Caco-2 (cell line): ENCODE results near the gene BCL6. TPM values are rescaled to one million over a fixed set of nuclear protein-coding genes. Genes with fewer than 3 reads are reported as not detected.

Source experiments
- BruUV-seq: library from RNA; stranded (reverse); fragments of 400-500 nt; replicated peaks from 2 replicates; lab custom pipeline; 2021; lab: Mats Ljungman, UMichigan
- CTCF ChIA-PET: fragments of 300-600 bp; sonication (Branson Sonifier 250); formaldehyde crosslinking; loops from one replicate; lab custom pipeline; 2022; ENCODE audit warnings: antibody characterized with exemption; lab: Charles Lee
- POLR2A ChIA-PET: fragments of 300-600 bp; sonication (Branson Sonifier 250); formaldehyde crosslinking; loops from one replicate; lab custom pipeline; 2022; ENCODE audit warnings: antibody characterized with exemption; lab: Charles Lee
- DNase-seq, 2 experiments: peaks; one replicate each; pipeline versions ENCODE4 v3.0.0 to v3.0.0-alpha.2; 2020 to 2022
- H3K27me3 ChIP-seq: replicated peaks from 2 replicates; pipeline ENCODE4 v1.6.0; 2011; ENCODE audit warnings: low read length; ENCODE audit not compliant: control insufficient read depth, insufficient read depth
- H3K36me3 ChIP-seq: 2 replicates; pipeline ENCODE4 v1.5.1; 2011; ENCODE audit warnings: low read length; ENCODE audit not compliant: control insufficient read depth, insufficient read depth
- H3K4me1 ChIP-seq: fragments of 250-450 bp; sonication (Bioruptor Pico); 2 replicates; pipeline ENCODE4 v1.5.1; 2020; ENCODE audit warnings: mild to moderate bottlenecking
- H3K4me3 ChIP-seq: 2 replicates; pipeline ENCODE4 v1.5.1; 2011; ENCODE audit warnings: low read depth, mild to moderate bottlenecking, control low read depth, low read length
- H3K9me3 ChIP-seq: fragments of 250-450 bp; sonication (Bioruptor Pico); 2 replicates; pipeline ENCODE4 v1.5.1; 2020; ENCODE audit warnings: mild to moderate bottlenecking, moderate library complexity
- H3K27ac Mint-ChIP-seq: one replicate; pipeline ENCODE4 v1.8.0; 2022; ENCODE audit warnings: mixed read lengths; ENCODE audit not compliant: unreplicated experiment
- H3K27me3 Mint-ChIP-seq: one replicate; pipeline ENCODE4 v1.8.0; 2022; ENCODE audit warnings: mixed read lengths; ENCODE audit not compliant: insufficient read depth, unreplicated experiment
- H3K36me3 Mint-ChIP-seq: one replicate; pipeline ENCODE4 v1.8.0; 2022; ENCODE audit warnings: mild to moderate bottlenecking, mixed read lengths; ENCODE audit not compliant: insufficient read depth, unreplicated experiment
- H3K4me1 Mint-ChIP-seq: one replicate; pipeline ENCODE4 v1.8.0; 2022; ENCODE audit warnings: low read depth, mixed read lengths; ENCODE audit not compliant: unreplicated experiment
- H3K4me3 Mint-ChIP-seq: one replicate; pipeline ENCODE4 v1.8.0; 2022; ENCODE audit warnings: mild to moderate bottlenecking, moderate library complexity, mixed read lengths; ENCODE audit not compliant: unreplicated experiment
- H3K9me3 Mint-ChIP-seq: one replicate; pipeline ENCODE4 v1.8.0; 2022; ENCODE audit warnings: mixed read lengths; ENCODE audit not compliant: unreplicated experiment
- CTCF ChIP-seq, 2 experiments: fragments of 200-600 bp in 1 of 2; IDR thresholded peaks; 1 replicate in 1 of 2; 2 replicates in 1 of 2; pipeline versions ENCODE4 v1.5.1 to v1.8.0; 2011 to 2022; ENCODE audit warnings: antibody characterized with exemption in 1 of 2, control low read depth in 1 of 2, inconsistent platforms in 1 of 2, low read depth in 1 of 2, low read length in 1 of 2, mild to moderate bottlenecking in 1 of 2, moderate library complexity in 1 of 2; ENCODE audit not compliant: insufficient read depth in 1 of 2, severe bottlenecking in 1 of 2, unreplicated experiment in 1 of 2
- intact Hi-C: fragments of 100-400 bp; cut with micrococcal nuclease; formaldehyde crosslinking; loops from one replicate; pipeline ENCODE4 v1.10.0; 2022; ENCODE audit not compliant: unreplicated experiment
- total RNA-seq: library from RNA; stranded (reverse); gene quantifications from 2 replicates; pipeline ENCODE4 v1.2.3, GENCODE V29; 2022

Gene BCL6
- total RNA-seq, 1 experiment from 2014 or later: 40.4 TPM

- Mint-ChIP-seq H3K27me3 (no peaks in the 10 kb centered on the region), H3K9me3 (no peaks in the 10 kb centered on the region), H3K27ac (no peak overlapping the region), H3K36me3 (peaks cover 53% of the 10 kb centered on the region), H3K4me1 (no peaks in the 10 kb centered on the region), H3K4me3 (no peak overlapping the region)
- Histone ChIP-seq H3K36me3 (peaks cover 17% of the 10 kb centered on the region), H3K4me3 (no peak overlapping the region), H3K9me3 (no peaks in the 10 kb centered on the region), H3K4me1 (no peaks in the 10 kb centered on the region), H3K27me3 (no peaks in the 10 kb centered on the region)
- DNase-seq: no peak
- intact Hi-C loops: no loop called here
- ChIA-PET CTCF (no interaction called here), POLR2A (no interaction called here)
- no peak for TF ChIP-seq CTCF (IDR thresholded peaks at IDR 0.05; ENCODE audit: insufficient read depth in 1 of 2, low read depth in 1 of 2, low read length in 1 of 2, severe bottlenecking in 1 of 2, unreplicated experiment in 1 of 2)
- BruUV-seq: no TSS peak
Measured at GRCh38 chr3:187728248-187728647, 17.0 kb downstream of the BCL6 start.

- ChIA-PET POLR2A (no interaction called here), CTCF (no interaction called here)
- TF ChIP-seq CTCF (IDR thresholded peaks at IDR 0.05; ENCODE audit: insufficient read depth in 1 of 2, low read depth in 1 of 2, low read length in 1 of 2, severe bottlenecking in 1 of 2, unreplicated experiment in 1 of 2): no peak
- Histone ChIP-seq H3K27me3 (no peaks in the 10 kb centered on the region), H3K9me3 (no peaks in the 10 kb centered on the region), H3K4me1 (no peaks in the 10 kb centered on the region), H3K36me3 (peaks cover 19% of the 10 kb centered on the region), H3K4me3 (no peak overlapping the region)
- H3K36me3 Mint-ChIP-seq: peaks cover 61% of the 10 kb centered on the region
- no peak overlapping the region for H3K4me3 Mint-ChIP-seq
- H3K9me3 Mint-ChIP-seq: no peaks in the 10 kb centered on the region
- intact Hi-C loops: no loop called here
- H3K27ac Mint-ChIP-seq: no peak overlapping the region
- no peaks in the 10 kb centered on the region for H3K27me3 Mint-ChIP-seq
- no peak for DNase-seq
- no TSS peak for BruUV-seq
- no peaks in the 10 kb centered on the region for H3K4me1 Mint-ChIP-seq
Measured at GRCh38 chr3:187726564-187726963, 18.7 kb downstream of the BCL6 start.

GRCh38 chr3:187725653-187726370, 19.5 kb downstream of the BCL6 start:
- CTCF ChIA-PET: no interaction called here
- peaks cover 54% of the 10 kb centered on the region for H3K36me3 Mint-ChIP-seq
- peaks cover 21% of the 10 kb centered on the region for H3K36me3 ChIP-seq

More at GRCh38 chr3:187725653-187726370, 19.5 kb downstream of the BCL6 start:
- H3K27ac Mint-ChIP-seq: no peak overlapping the region
- TF ChIP-seq CTCF (IDR thresholded peaks at IDR 0.05; ENCODE audit: insufficient read depth in 1 of 2, low read depth in 1 of 2, low read length in 1 of 2, severe bottlenecking in 1 of 2, unreplicated experiment in 1 of 2): no peak
- no peak overlapping the region for H3K4me3 ChIP-seq
- no peaks in the 10 kb centered on the region for H3K9me3 ChIP-seq
- H3K4me3 Mint-ChIP-seq: no peak overlapping the region
- H3K9me3 Mint-ChIP-seq: no peaks in the 10 kb centered on the region
- no TSS peak for BruUV-seq
- H3K27me3 Mint-ChIP-seq: no peaks in the 10 kb centered on the region
- POLR2A ChIA-PET: no interaction called here
- intact Hi-C loops: no loop called here
- H3K27me3 ChIP-seq: no peaks in the 10 kb centered on the region
- H3K4me1 Mint-ChIP-seq: no peaks in the 10 kb centered on the region
- DNase-seq: no peak
- H3K4me1 ChIP-seq: no peaks in the 10 kb centered on the region
